Peyer's patch (tissue), 4 donors: ENCODE results near the gene CALY.

Experiments used
- POLR2A ChIP-seq, 2 donors: fragments of 450-650 bp; IDR thresholded peaks; one replicate each; pipeline ENCODE4 v1.5.1; 2017; ENCODE audit warnings: antibody characterized with exemption in 2 of 2, mild to moderate bottlenecking in 2 of 2, moderate library complexity in 2 of 2
- TF ChIP-seq, protein P1 (sequence below), 6 experiments: fragments of 450-650 bp in 4 of 6; fragments of 200-600 bp in 2 of 6; sonication (generic) in 1 of 6; IDR thresholded peaks; one replicate each; pipeline ENCODE4 v1.5.1; 2017 to 2019; ENCODE audit warnings: antibody characterized with exemption in 6 of 6, mild to moderate bottlenecking in 3 of 6, moderate library complexity in 1 of 6

DNA sequence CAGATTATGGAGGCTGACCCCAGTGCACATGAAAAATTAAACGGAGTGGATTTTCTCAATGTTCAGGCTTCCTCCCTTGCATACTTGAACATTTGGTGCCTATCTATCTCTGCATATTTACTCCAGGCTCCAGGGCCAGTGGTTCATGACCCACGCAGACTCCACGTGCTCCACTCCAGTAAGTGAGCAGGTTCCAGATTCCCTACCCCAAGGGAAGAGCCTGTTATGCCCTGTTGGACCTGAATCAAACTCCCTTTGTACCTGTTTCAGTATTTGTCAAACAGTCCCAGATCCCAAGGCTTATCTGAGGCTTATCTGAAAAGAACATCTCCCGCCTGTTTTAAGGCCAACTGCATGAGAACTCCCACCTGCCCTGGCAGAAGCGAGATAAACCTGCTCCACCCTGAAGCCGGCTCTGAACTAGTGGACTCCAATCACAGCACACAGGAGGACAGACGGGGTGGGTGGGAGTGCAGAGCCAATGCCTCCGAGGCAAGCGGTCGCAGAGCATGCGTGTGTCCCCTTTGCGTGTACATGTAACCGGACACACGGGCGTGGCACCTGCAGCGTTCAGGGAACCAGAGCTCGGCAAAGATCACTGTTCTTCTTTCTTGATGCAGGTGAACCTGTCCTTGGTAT, 23.4 kb upstream of the CALY start:
- TF ChIP-seq, protein P1, sequence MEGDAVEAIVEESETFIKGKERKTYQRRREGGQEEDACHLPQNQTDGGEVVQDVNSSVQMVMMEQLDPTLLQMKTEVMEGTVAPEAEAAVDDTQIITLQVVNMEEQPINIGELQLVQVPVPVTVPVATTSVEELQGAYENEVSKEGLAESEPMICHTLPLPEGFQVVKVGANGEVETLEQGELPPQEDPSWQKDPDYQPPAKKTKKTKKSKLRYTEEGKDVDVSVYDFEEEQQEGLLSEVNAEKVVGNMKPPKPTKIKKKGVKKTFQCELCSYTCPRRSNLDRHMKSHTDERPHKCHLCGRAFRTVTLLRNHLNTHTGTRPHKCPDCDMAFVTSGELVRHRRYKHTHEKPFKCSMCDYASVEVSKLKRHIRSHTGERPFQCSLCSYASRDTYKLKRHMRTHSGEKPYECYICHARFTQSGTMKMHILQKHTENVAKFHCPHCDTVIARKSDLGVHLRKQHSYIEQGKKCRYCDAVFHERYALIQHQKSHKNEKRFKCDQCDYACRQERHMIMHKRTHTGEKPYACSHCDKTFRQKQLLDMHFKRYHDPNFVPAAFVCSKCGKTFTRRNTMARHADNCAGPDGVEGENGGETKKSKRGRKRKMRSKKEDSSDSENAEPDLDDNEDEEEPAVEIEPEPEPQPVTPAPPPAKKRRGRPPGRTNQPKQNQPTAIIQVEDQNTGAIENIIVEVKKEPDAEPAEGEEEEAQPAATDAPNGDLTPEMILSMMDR (IDR thresholded peaks at IDR 0.05), result no peak
- TF ChIP-seq POLR2A (IDR thresholded peaks at IDR 0.05), result no peak
